Measurements from ENCODE around the gene CPA1.

The CPA1 gene

DNA sequence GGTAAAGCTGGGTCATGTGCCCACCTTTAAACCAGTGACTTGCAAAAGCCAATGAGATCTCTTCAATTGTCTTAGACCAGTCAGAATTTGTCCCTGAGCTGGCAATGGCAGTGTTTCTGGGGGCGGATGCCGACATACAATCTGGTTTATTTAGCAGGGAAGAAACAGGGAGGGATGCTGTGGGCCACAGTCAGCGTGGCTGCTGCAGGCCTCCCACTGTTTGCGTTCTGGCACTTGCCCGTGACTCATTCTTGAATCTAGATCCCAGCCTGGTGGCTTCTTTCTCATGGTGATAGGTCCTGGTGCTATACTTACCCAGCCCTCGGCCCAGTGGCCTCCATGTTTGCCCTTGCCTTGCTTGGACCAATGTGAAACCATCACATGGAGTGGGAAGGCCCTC lies 3.1 kb upstream of the CPA1 start:
- TF ChIP-seq, protein P1, sequence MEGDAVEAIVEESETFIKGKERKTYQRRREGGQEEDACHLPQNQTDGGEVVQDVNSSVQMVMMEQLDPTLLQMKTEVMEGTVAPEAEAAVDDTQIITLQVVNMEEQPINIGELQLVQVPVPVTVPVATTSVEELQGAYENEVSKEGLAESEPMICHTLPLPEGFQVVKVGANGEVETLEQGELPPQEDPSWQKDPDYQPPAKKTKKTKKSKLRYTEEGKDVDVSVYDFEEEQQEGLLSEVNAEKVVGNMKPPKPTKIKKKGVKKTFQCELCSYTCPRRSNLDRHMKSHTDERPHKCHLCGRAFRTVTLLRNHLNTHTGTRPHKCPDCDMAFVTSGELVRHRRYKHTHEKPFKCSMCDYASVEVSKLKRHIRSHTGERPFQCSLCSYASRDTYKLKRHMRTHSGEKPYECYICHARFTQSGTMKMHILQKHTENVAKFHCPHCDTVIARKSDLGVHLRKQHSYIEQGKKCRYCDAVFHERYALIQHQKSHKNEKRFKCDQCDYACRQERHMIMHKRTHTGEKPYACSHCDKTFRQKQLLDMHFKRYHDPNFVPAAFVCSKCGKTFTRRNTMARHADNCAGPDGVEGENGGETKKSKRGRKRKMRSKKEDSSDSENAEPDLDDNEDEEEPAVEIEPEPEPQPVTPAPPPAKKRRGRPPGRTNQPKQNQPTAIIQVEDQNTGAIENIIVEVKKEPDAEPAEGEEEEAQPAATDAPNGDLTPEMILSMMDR (IDR thresholded peaks at IDR 0.05; ENCODE audit: low read depth, low read length) = no peak
- no peak for DNase-seq
- Histone ChIP-seq H3K4me1 (peaks cover 35% of the 10 kb centered on the region), H3K36me3 (no peaks in the 10 kb centered on the region), H3K9me3 (no peaks in the 10 kb centered on the region; the same call in 1 of the 2 replicates), H3K27me3 (no peaks in the 10 kb centered on the region), H3K4me3 (ENCODE audit: low read depth, low read length) (no peak overlapping the region)

DNA sequence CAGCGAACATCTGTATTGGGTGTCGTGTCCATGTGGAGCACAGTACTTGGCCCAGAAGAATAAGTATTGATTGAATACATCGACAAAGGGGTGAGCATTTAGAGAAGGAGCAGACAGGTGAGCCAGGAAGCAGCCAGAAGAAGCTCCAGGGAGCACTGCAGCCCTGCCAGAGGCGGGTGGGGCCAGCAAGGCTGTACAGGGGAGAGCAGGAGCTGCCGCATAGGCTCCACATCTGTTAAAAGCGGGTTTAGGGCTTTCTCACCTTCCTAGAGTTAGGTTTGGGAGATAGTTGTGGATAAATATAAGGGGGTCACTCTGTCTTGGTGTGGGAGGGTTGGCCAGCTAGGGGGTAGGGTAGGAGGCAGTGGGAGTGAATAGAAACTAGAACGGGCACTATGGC lies 1.3 kb upstream of the CPA1 start:
- H3K4me1 ChIP-seq = peaks cover 18% of the 10 kb centered on the region
- H3K36me3 ChIP-seq = no peaks in the 10 kb centered on the region
- no peak overlapping the region for H3K4me3 ChIP-seq (ENCODE audit: low read depth, low read length)
- TF ChIP-seq, protein P1 (IDR thresholded peaks at IDR 0.05; ENCODE audit: low read depth, low read length) = no peak
- no peak for DNase-seq
- H3K9me3 ChIP-seq = no peaks in the 10 kb centered on the region; the same call in 1 of the 2 replicates
- no peaks in the 10 kb centered on the region for H3K27me3 ChIP-seq

DNA sequence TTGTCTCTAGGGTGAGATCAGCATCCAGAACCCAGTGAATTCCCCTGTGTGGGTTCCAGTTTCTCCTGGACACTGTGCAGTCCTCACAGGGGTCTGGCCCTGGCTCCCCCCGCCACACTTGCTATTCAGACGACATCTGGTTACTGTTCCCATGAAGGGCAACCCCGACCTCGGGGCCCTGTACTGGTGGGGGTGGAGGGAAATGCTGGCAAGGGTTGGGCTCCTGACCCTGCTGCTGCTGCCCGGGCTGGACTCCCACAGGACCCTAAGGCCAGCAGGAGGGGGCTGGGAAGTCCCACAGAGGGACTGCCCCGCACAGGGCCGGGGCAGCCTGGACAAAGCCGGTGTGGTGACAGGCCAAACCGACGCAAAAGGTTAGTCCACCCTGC lies 768 bp upstream of the CPA1 start:
- no peak for DNase-seq

DNA sequence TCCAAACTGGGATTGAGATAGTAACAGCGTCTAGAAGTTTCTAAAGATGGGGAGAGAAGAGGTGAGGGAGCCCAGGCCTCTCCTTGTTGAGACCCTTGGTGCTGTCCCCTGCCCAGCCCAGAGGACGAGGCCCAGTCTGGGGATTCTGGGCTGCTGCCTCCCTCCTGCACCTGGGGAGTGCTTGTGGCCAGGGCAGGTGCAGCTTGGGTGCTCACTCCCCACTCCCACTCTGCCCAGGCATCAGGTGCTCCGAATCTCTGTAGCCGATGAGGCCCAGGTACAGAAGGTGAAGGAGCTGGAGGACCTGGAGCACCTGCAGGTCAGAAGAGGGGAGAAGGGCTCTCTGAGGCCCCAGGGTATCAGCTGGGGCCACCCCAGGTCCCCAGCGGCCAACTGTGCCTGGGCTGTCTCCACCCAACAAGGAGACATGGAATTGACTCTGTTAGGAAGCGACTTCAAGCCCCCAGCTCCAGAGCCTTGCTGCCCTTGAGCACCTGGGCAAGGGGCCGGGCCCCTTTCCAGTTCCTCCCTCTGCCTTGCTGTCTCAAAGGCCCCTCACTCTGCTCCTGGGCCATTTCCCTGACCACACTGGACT lies 664 bp downstream of the CPA1 start:
- Histone ChIP-seq H3K9me3 (no peaks in the 10 kb centered on the region), H3K4me1 (peaks cover 12% of the 10 kb centered on the region), H3K36me3 (no peaks in the 10 kb centered on the region), H3K27me3 (no peaks in the 10 kb centered on the region), H3K4me3 (ENCODE audit: low read depth, low read length) (no peak overlapping the region)
- DNase-seq = no peak
- TF ChIP-seq, protein P1 (IDR thresholded peaks at IDR 0.05; ENCODE audit: low read depth, low read length) = no peak

More for the DNA sequence above, 768 bp upstream of the CPA1 start:
- Histone ChIP-seq H3K4me1 (peaks cover 13% of the 10 kb centered on the region), H3K4me3 (ENCODE audit: low read depth, low read length) (no peak overlapping the region), H3K9me3 (no peaks in the 10 kb centered on the region; the same call in 1 of the 2 replicates), H3K27me3 (no peaks in the 10 kb centered on the region), H3K36me3 (no peaks in the 10 kb centered on the region)
- TF ChIP-seq, protein P1 (IDR thresholded peaks at IDR 0.05; ENCODE audit: low read depth, low read length) = no peak

DNA sequence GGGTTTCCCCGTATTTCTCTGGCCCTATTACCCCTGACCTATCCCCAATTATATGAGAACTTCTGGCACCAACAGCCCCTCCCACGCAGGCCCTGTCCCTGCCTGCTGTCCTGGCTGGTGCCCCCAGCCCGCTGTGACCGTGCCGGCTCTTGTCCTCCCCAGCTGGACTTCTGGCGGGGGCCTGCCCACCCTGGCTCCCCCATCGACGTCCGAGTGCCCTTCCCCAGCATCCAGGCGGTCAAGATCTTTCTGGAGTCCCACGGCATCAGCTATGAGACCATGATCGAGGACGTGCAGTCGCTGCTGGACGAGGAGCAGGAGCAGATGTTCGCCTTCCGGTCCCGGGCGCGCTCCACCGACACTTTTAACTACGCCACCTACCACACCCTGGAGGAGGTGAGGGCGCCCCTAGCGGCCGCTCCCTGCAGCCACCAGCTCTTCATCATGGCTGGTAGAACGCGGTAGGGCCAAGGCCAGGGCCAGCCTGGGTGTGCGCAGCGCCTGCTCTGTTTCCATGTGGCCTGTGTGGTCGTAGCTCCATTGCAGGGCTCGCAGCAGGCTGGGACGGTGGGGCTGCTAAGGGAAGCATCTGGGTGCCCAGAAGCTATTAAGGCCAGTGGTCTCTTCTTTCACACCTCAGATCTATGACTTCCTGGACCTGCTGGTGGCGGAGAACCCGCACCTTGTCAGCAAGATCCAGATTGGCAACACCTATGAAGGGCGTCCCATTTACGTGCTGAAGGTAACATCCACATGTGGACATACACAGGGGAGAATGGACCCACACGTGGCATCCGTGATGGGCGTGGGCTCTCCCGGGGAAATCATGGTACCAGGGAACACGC lies 1.4 kb downstream of the CPA1 start:
- no peak for DNase-seq
- H3K4me1 ChIP-seq = peaks cover 12% of the 10 kb centered on the region
- no peaks in the 10 kb centered on the region for H3K27me3 ChIP-seq
- TF ChIP-seq, protein P1 (IDR thresholded peaks at IDR 0.05; ENCODE audit: low read depth, low read length) = no peak
- H3K9me3 ChIP-seq = no peaks in the 10 kb centered on the region
- no peaks in the 10 kb centered on the region for H3K36me3 ChIP-seq
- no peak overlapping the region for H3K4me3 ChIP-seq (ENCODE audit: low read depth, low read length)
